GM12865 (cell line): ENCODE data around the gene FKBP5.
"Not testable (repeated sequence)": the region's sequence is repeated elsewhere in the genome, so short reads cannot be mapped to it uniquely, and the experiment has no call there.

Source experiments
- DNase-seq: peaks from one replicate; pipeline ENCODE4 v3.0.0; 2010; ENCODE audit warnings: low read depth
- H3K4me3 ChIP-seq: 2 replicates; pipeline ENCODE4 v1.5.1; 2011; ENCODE audit warnings: mild to moderate bottlenecking, low read depth, low read length, control low read depth
- TF ChIP-seq, protein P1 (sequence below): IDR thresholded peaks from 2 replicates; pipeline ENCODE4 v1.5.1; 2011; ENCODE audit warnings: low read length, control low read depth, low read depth, inconsistent platforms; ENCODE audit not compliant: insufficient read depth; ENCODE audit errors: missing control alignments

The FKBP5 gene

DNA sequence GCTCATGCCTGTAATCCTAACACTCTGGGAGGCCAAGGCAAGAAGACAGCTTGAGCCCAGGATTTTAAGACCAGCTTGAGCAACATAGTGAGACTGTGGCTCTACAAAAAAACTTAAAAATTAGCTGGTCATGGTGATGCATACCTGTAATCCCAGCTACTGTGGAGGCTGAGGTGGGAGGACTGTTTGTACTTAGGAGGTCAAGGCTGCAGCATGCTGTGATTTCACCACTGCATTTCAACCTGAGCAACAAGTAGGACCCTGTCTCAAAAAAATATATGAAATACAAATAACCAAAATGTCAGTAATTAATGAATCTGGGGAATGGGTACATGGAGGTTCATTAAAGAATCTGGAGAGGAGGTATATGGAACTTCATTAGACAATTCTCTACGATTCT is 9.9 kb downstream of the FKBP5 start:
- DNase-seq: no peak
- no peak overlapping the region for H3K4me3 ChIP-seq
- TF ChIP-seq, protein P1, sequence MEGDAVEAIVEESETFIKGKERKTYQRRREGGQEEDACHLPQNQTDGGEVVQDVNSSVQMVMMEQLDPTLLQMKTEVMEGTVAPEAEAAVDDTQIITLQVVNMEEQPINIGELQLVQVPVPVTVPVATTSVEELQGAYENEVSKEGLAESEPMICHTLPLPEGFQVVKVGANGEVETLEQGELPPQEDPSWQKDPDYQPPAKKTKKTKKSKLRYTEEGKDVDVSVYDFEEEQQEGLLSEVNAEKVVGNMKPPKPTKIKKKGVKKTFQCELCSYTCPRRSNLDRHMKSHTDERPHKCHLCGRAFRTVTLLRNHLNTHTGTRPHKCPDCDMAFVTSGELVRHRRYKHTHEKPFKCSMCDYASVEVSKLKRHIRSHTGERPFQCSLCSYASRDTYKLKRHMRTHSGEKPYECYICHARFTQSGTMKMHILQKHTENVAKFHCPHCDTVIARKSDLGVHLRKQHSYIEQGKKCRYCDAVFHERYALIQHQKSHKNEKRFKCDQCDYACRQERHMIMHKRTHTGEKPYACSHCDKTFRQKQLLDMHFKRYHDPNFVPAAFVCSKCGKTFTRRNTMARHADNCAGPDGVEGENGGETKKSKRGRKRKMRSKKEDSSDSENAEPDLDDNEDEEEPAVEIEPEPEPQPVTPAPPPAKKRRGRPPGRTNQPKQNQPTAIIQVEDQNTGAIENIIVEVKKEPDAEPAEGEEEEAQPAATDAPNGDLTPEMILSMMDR: no peak

DNA sequence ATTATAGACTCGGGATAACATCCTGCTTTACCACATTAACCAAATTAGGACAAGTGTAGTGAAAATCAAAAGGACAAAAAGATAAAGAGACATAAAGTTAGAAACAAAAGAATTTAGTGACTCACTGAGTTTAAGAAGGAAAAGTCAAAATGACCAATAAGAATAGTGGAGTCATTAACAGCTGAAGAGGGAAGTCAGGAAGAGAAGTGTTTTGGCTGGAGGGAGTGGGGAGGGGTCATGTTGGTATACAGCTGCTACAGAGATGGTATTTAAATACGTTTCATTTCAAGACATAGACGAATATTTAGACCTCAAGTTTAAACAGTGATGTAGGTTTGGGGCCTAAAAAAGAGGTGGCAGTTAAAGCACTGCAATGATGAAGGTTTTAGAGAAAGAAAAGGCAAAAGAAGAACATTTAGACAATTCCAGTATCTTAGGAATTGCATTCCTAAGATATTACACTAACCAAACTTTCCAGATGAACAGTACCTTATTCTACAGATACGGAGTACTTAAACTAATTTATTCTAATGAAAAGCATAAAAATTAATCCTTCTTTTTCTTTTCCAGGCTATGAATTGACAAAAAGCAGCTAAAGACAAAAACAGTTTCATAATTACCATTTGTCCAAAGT is 10.6 kb downstream of the FKBP5 start:
- no peak overlapping the region for H3K4me3 ChIP-seq
- no peak for DNase-seq
- TF ChIP-seq, protein P1: no peak

DNA sequence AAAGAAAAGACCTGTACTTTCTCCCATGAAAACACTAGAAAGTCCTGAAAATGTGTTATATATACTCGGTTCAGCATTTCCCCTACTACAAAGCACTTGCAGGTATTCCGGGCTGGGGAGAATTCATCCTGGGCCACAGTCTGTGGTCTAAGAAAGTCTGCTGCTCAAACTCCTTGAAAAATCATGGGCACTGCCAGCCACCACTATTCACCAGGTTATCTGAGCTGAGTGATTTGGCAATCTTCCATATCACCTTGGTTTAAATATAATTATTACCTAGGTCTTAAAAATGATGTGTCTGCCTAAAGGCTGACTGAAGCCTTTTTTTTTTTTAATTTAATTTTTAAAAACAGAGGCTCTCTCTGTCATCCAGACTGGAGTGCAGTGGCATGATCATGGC is 11.3 kb downstream of the FKBP5 start:
- TF ChIP-seq, protein P1: no peak
- no peak overlapping the region for H3K4me3 ChIP-seq
- no peak for DNase-seq

DNA sequence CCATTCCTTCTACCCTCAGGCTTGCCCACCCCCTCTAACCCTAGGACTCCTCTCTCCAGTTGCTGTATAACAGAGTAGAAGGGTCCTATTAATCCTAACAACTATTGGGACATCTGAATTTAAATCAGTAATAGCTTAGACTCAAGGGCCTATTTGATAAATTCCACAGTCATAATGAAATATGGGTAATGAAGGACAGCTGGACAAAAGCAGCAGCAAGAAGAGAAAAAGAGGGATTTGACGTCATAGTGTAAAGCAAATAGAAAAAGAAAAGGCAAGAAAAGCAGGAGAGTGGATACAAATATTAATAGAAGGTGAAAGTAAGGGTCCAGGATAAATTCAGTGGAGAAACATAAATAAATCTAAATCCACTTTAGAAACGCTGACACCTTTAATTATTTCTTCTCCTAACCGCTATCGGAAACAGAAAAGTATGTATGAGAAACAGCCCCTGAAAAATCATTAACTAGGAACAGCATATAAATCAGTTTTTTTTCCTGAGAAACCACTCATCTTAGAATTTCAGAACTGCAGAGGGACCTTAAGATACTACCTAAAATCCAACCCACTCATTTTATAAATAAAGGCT is 12.8 kb downstream of the FKBP5 start:
- TF ChIP-seq, protein P1: no peak
- H3K4me3 ChIP-seq: no peak overlapping the region
- DNase-seq: no peak

DNA sequence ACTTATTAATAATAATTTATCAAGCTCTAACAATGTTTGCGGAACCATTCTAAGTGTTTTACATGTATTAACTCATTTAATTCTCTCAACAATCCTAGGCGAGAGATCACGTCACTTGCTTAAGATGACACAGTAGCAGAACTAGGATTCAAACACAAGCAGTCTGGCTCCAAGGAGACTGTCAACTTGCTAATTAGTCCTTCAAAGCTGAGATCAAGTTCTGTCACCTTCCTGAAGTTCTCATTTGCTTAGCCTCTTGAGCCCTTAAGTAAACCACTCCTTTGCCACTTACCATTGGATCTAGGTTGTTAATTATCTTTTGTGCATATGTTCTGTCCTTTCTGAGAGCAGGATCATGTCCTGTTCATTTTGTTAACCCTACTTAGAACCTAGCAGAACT is 14.1 kb downstream of the FKBP5 start:
- H3K4me3 ChIP-seq: no peak overlapping the region
- TF ChIP-seq, protein P1: no peak
- no peak for DNase-seq

DNA sequence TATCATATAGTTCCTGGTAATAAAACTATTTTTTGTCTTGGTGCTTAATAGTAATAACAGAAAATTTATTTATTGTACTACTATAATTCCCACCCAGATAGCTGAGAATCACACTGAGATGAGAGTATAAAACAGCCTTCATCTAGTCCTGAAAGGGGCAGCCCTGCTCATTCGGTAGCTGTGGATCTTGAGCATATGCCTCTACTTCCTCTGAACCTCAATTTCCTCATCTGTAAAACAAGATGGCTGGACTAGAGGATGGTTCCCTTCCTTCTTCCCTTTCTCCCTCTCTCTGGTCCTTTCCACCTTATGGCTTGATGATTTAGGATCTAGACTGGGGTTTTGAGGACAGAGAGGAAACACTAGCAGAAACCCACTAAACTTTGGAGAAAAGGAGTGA is 15.0 kb downstream of the FKBP5 start:
- no peak overlapping the region for H3K4me3 ChIP-seq
- TF ChIP-seq, protein P1: no peak
- no peak for DNase-seq

DNA sequence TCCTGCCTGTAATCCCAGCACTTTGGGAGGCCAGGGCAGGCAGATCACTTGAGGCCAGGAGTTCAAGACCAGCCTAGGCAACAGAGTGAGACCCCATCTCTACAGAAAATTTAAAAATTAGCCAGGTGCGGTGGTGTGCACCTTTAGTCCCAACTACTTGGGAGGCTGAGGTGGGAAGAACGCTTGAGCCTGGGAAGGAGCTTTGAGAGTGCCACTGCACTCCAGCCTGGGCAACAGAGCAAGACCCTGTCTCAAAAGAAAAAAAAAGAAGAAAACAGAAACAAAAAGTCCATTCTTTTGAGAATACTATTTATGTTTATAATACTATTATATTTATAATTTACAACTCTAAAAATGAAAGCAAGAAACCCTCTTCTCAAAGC is 15.4 kb downstream of the FKBP5 start:
- not testable (repeated sequence) for DNase-seq, H3K4me3 ChIP-seq

DNA sequence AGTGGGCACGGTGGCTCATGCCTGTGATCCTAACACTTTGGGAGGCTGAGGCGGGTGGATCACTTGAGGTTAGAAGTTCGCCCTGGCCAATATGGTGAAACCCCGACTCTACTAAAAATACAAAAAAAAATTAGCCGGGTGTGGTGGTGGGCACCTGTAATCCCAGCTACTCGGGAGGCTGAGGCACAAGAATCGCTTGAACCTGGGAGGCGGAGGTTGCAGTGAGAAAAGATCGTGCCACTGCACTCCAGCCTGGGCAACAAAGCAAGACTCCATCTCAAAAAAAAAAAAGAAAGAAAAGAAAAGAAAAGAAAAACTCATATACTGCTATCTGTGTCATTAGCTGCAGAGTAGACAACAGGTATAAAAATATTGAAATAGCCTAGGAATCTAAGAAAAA is 18.3 kb downstream of the FKBP5 start:
- DNase-seq, H3K4me3 ChIP-seq: not testable (repeated sequence)
